ENCODE data around the gene MYADML2. TPM values are rescaled to one million over a fixed set of nuclear protein-coding genes. Genes with fewer than 3 reads are reported as not detected.

The MYADML2 gene
- total RNA-seq, 1 donor from 2014 or later: 0.11 TPM

DNA sequence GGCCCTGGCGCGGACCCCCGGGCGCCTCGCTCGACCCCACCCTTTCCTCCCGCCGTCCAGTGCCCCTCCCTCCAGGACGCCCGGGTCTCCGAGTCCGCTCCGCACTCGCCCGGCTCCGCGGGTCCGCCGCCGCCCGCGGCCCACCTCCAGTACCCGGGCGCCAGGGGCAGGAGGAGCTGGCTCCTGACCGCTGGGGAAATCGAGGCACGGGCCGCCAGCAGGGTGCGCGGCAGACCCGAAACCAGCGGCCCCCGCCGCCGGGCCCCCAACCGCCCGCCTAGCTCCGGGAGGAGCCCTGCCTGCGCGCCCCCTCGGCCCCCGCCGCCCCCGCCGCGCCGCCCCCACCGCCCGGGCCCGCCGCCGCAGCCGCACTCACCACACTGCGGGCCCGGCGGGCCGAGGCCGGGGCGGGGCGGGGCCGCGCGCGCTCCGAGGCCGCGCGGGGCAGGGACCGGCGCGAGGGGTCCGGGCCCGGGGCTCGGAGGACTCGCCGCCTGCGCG is 19.8 kb downstream of the MYADML2 start:
- Mint-ChIP-seq H3K36me3 (peaks cover 1% of the 10 kb centered on the region), H3K9me3 (no peaks in the 10 kb centered on the region), H3K4me1 (peaks cover 21% of the 10 kb centered on the region), H3K27me3 (ENCODE audit: insufficient read depth, low read depth) (peaks cover 2% of the 10 kb centered on the region), H3K4me3 (no peak overlapping the region), H3K27ac (no peak overlapping the region)
- Histone ChIP-seq H3K4me2 (peak overlapping the region; percentile 99), H3K4me3 (peak overlapping the region; percentile 87), H3K79me2 (ENCODE audit: low read depth) (peaks cover 49% of the 10 kb centered on the region), H2AFZ (replicated peaks) (no peak overlapping the region), H3K27ac (no peak overlapping the region), H3K4me1 (peaks cover 33% of the 10 kb centered on the region), H4K20me1 (ENCODE audit: low read depth) (peaks cover 59% of the 10 kb centered on the region), H3K9me3 (ENCODE audit: low read depth) (no peaks in the 10 kb centered on the region), H3K27me3 (peaks cover 17% of the 10 kb centered on the region), H3K9ac (peak overlapping the region; percentile 22), H3F3A (ENCODE audit: low read depth) (peaks cover 39% of the 10 kb centered on the region), H3K36me3 (no peaks in the 10 kb centered on the region)
- TF ChIP-seq EZH2phosphoT487 (IDR thresholded peaks at IDR 0.05) (no peak), EZH2 (IDR thresholded peaks at IDR 0.05) (no peak)
- TF ChIP-seq, protein P1, sequence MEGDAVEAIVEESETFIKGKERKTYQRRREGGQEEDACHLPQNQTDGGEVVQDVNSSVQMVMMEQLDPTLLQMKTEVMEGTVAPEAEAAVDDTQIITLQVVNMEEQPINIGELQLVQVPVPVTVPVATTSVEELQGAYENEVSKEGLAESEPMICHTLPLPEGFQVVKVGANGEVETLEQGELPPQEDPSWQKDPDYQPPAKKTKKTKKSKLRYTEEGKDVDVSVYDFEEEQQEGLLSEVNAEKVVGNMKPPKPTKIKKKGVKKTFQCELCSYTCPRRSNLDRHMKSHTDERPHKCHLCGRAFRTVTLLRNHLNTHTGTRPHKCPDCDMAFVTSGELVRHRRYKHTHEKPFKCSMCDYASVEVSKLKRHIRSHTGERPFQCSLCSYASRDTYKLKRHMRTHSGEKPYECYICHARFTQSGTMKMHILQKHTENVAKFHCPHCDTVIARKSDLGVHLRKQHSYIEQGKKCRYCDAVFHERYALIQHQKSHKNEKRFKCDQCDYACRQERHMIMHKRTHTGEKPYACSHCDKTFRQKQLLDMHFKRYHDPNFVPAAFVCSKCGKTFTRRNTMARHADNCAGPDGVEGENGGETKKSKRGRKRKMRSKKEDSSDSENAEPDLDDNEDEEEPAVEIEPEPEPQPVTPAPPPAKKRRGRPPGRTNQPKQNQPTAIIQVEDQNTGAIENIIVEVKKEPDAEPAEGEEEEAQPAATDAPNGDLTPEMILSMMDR (IDR thresholded peaks at IDR 0.05): no peak
- DNase-seq (ENCODE audit: low spot score): no peak

DNA sequence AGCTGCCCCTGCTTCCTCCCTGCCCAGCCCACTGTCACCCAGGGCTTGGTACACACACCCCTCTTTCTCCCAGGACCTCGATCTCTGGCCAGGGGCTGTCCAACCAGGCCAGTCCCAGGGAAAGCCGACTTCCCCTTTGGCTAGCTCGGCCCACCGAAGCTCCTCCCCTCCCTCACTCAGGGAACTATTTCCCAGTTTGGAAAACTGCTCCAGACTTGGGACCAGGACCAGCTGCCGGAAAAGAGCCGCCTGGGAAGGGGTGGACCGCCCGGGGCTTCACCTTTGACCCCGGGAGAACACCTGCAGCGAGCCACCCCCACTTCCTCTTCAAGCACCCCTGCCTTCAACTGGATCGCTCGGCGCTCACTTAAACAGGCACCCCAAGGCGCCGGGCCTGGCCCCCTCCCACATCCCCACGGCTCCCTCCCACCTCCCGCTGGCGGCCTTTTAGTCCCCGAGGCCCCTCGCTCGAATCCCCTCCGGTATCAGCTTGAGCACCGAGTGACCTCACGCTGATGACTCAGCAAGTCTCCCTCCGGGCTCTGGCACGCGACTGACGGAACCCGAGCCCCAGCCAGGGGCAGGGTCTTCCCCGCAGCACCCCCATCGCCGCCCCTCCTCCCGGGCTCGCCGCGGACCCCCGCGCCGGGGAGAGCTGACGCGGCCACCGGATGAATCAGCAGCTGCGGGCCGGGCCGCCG is 20.4 kb downstream of the MYADML2 start:
- no peaks in the 10 kb centered on the region for H3K36me3 ChIP-seq
- DNase-seq (ENCODE audit: low spot score): peak; percentile 85
- H3K9me3 ChIP-seq (ENCODE audit: low read depth): no peaks in the 10 kb centered on the region
- H3K27me3 ChIP-seq: peaks cover 17% of the 10 kb centered on the region
- Mint-ChIP-seq H3K9me3 (no peaks in the 10 kb centered on the region), H3K27ac (no peak overlapping the region), H3K4me1 (peaks cover 21% of the 10 kb centered on the region), H3K27me3 (ENCODE audit: insufficient read depth, low read depth) (no peaks in the 10 kb centered on the region), H3K4me3 (peak overlapping the region; percentile 90), H3K36me3 (peaks cover 2% of the 10 kb centered on the region)
- peaks cover 39% of the 10 kb centered on the region for H3F3A ChIP-seq (ENCODE audit: low read depth)
- peak overlapping the region; percentile 99 for H3K4me2 ChIP-seq
- H3K27ac ChIP-seq: no peak overlapping the region
- TF ChIP-seq, protein P1 (IDR thresholded peaks at IDR 0.05): no peak
- TF ChIP-seq EZH2phosphoT487 (IDR thresholded peaks at IDR 0.05) (no peak), EZH2 (IDR thresholded peaks at IDR 0.05) (no peak)
- peak overlapping the region; percentile 87 for H3K4me3 ChIP-seq
- peaks cover 55% of the 10 kb centered on the region for H3K79me2 ChIP-seq (ENCODE audit: low read depth)
- peaks cover 59% of the 10 kb centered on the region for H4K20me1 ChIP-seq (ENCODE audit: low read depth)
- H3K9ac ChIP-seq: peak overlapping the region; percentile 22
- peaks cover 33% of the 10 kb centered on the region for H3K4me1 ChIP-seq
- H2AFZ ChIP-seq (replicated peaks): no peak overlapping the region

DNA sequence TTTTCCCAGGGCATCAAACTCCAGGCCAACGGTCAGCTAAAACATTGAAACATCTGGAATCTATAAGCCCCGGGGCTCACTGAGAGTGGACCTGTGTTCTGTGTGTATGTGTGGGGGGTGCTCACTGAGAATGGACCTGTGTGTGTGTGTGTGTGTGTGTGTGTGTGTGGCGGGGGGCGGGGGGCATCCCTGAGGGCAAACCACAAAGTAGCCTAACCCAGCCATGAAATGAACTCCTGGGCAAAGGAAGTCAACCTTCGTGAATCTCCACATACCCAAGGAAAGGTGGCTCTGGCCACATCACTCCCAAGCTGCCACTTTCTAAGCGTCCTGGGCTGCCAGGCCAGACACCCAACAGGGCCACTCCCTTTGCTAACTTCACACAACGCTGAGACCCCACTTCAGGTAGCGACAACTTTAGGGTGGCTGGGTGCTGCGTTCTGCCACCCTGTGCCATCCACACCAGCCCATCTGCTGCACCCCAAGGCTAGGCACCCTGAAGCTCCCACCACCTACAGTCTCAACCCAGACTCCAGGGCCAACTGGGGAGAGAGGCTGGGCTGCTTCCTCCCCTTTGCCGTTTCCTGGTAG is 21.1 kb downstream of the MYADML2 start:
- TF ChIP-seq EZH2phosphoT487 (IDR thresholded peaks at IDR 0.05) (no peak), EZH2 (IDR thresholded peaks at IDR 0.05) (no peak)
- TF ChIP-seq, protein P1 (IDR thresholded peaks at IDR 0.05): no peak
- H3K36me3 ChIP-seq: no peaks in the 10 kb centered on the region
- peaks cover 61% of the 10 kb centered on the region for H3K79me2 ChIP-seq (ENCODE audit: low read depth)
- no peak overlapping the region for H3K9ac ChIP-seq
- H3K27ac ChIP-seq: no peak overlapping the region
- Mint-ChIP-seq H3K36me3 (peaks cover 5% of the 10 kb centered on the region), H3K4me3 (peak overlapping the region; percentile 90), H3K4me1 (peaks cover 21% of the 10 kb centered on the region), H3K27me3 (ENCODE audit: insufficient read depth, low read depth) (no peaks in the 10 kb centered on the region), H3K9me3 (no peaks in the 10 kb centered on the region), H3K27ac (no peak overlapping the region)
- peaks cover 17% of the 10 kb centered on the region for H3K27me3 ChIP-seq
- peak overlapping the region; percentile 99 for H3K4me2 ChIP-seq
- DNase-seq (ENCODE audit: low spot score): no peak
- no peaks in the 10 kb centered on the region for H3K9me3 ChIP-seq (ENCODE audit: low read depth)
- H2AFZ ChIP-seq (replicated peaks): no peak overlapping the region
- H3K4me1 ChIP-seq: peaks cover 33% of the 10 kb centered on the region
- peaks cover 59% of the 10 kb centered on the region for H4K20me1 ChIP-seq (ENCODE audit: low read depth)
- H3K4me3 ChIP-seq: peak overlapping the region; percentile 87
- peaks cover 39% of the 10 kb centered on the region for H3F3A ChIP-seq (ENCODE audit: low read depth)

All from neural progenitor cell (in vitro differentiated cells).